Nephron progenitor cell (in vitro differentiated cells): Measurements from ENCODE around the gene AGK.
"Not testable (repeated sequence)": the region's sequence is repeated elsewhere in the genome, so short reads cannot be mapped to it uniquely, and the experiment has no call there.

Experiments
- DNase-seq: peaks from one replicate; pipeline ENCODE4 v3.0.0; 2021
- H3K27ac Mint-ChIP-seq: 2 replicates; pipeline ENCODE4 v1.8.0; 2021; ENCODE audit warnings: mild to moderate bottlenecking, moderate library complexity, mixed read lengths
- H3K27me3 Mint-ChIP-seq: 2 replicates; pipeline ENCODE4 v1.8.0; 2021; ENCODE audit warnings: mild to moderate bottlenecking, low read depth, mixed read lengths; ENCODE audit not compliant: poor library complexity
- H3K36me3 Mint-ChIP-seq: 2 replicates; pipeline ENCODE4 v1.8.0; 2021; ENCODE audit warnings: low read depth, mixed read lengths
- H3K4me1 Mint-ChIP-seq: 2 replicates; pipeline ENCODE4 v1.8.0; 2021; ENCODE audit warnings: mixed read lengths
- H3K4me3 Mint-ChIP-seq: 2 replicates; pipeline ENCODE4 v1.8.0; 2021; ENCODE audit warnings: mild to moderate bottlenecking, moderate library complexity, mixed read lengths
- H3K9me3 Mint-ChIP-seq: 2 replicates; pipeline ENCODE4 v1.8.0; 2021; ENCODE audit warnings: mild to moderate bottlenecking, moderate library complexity, mixed read lengths
- TF ChIP-seq, protein P1 (sequence below): fragments of 200-600 bp; sonication (generic); IDR thresholded peaks from 2 replicates; pipeline ENCODE4 v1.5.0; 2021; ENCODE audit warnings: antibody characterized with exemption

AGK gene

DNA sequence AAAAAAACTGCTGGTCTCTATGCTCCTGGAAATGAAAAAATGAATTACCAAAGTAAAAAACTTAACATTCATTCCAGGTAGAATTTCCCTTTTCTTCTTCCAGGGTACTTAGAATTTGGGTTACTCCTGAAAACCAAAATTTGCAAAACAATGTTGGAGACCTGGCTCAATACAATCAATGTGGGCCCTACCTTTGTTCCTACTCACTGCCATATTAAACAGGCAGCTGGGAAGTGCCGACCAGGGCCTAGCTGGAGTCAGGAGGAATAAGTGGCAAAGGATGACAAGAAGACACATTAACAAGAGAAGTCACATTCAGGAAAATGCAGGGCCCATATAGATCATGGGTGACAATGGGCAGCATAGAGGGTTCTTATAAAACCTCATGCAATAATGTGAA is 6.4 kb upstream of the AGK start:
- no peak for DNase-seq
- TF ChIP-seq, protein P1, sequence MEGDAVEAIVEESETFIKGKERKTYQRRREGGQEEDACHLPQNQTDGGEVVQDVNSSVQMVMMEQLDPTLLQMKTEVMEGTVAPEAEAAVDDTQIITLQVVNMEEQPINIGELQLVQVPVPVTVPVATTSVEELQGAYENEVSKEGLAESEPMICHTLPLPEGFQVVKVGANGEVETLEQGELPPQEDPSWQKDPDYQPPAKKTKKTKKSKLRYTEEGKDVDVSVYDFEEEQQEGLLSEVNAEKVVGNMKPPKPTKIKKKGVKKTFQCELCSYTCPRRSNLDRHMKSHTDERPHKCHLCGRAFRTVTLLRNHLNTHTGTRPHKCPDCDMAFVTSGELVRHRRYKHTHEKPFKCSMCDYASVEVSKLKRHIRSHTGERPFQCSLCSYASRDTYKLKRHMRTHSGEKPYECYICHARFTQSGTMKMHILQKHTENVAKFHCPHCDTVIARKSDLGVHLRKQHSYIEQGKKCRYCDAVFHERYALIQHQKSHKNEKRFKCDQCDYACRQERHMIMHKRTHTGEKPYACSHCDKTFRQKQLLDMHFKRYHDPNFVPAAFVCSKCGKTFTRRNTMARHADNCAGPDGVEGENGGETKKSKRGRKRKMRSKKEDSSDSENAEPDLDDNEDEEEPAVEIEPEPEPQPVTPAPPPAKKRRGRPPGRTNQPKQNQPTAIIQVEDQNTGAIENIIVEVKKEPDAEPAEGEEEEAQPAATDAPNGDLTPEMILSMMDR = no peak
- Mint-ChIP-seq H3K4me1 (no peaks in the 10 kb centered on the region), H3K27me3 (no peaks in the 10 kb centered on the region), H3K36me3 (no peaks in the 10 kb centered on the region), H3K9me3 (no peaks in the 10 kb centered on the region), H3K4me3 (no peak overlapping the region), H3K27ac (no peak overlapping the region)

DNA sequence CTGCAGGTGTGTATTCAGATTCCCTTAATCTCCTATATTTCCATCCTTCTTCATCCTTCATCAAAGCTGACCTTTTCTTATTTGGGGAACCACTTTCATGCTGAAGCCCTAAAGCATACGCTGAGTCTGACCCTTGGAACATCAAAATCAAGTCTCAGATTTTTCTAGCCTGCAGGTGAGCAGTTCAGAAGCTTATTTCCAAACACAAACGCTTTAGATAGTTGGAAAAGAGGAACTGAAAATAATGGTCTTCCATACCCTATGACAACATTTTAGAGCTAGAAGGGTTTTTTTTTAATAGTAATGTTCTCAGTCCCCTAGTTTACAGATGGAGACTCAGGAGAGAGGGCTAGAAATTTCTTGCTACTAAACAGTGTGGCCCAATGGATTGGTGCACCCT is 1.6 kb upstream of the AGK start:
- H3K4me3 Mint-ChIP-seq = peak overlapping the region; percentile 87
- peaks cover 9% of the 10 kb centered on the region for H3K36me3 Mint-ChIP-seq
- peaks cover 30% of the 10 kb centered on the region for H3K4me1 Mint-ChIP-seq
- H3K9me3 Mint-ChIP-seq = no peaks in the 10 kb centered on the region
- no peak for DNase-seq
- peaks cover 3% of the 10 kb centered on the region for H3K27me3 Mint-ChIP-seq
- TF ChIP-seq, protein P1 = no peak
- H3K27ac Mint-ChIP-seq = no peak overlapping the region

DNA sequence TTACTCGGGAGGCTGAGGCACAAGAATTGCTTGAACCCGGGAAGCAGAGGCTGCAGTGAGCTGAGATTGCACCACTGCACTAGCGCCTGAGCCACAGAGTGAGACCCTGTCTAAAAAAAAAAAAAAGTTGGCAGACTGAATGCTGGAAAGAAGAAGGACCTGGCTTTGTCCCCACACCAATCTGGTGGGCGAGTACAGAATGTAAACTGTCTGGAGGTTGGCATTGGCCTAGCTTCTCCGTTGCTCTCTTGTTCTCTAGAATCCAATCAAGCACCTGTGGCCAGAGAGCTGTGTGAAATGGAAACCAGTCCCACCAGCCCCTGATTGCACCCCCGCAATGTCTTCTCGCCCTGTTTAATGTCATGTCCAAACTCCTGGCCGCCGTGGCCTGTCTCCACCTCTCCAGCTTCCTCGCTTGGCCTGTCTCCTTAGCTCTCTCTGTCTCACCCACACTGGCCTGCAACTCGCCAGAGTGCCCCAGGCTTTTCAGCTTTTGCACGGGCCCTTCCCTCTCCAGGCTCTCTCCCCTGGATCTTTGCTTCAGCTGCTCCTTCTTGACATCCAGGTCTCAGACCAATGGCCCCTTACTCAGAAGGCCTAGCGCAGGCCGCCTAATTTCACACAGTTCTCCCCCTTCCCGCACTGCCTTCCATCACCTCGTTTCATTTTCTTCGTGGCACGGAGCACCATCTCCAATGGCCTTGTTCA is 670 bp upstream of the AGK start:
- TF ChIP-seq, protein P1 = no peak

DNA sequence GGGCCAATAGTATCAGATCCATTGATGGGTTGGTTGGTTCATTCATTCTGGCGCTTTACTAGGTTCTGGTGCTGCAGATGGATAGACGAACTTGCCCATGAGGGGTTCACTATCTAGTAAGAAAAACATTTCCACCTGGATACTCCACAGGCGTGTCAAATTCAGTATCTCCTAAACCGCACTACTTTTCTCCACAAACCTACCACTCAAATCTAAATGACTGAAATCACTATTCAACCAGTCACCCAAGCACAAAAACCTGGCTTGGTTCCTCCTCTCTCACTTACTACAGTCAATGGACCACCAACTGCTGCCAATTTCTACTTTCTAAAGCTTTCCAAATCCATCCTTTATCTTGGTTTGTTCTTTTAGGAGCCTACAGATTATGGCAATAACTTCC is 572 bp downstream of the AGK start:
- Mint-ChIP-seq H3K4me3 (peak overlapping the region; percentile 87), H3K9me3 (no peaks in the 10 kb centered on the region), H3K36me3 (peaks cover 28% of the 10 kb centered on the region), H3K27me3 (peaks cover 3% of the 10 kb centered on the region), H3K27ac (no peak overlapping the region), H3K4me1 (peaks cover 30% of the 10 kb centered on the region)
- TF ChIP-seq, protein P1 = no peak
- DNase-seq = no peak

More for the DNA sequence above, 670 bp upstream of the AGK start:
- Mint-ChIP-seq H3K27me3 (peaks cover 3% of the 10 kb centered on the region), H3K4me3 (peak overlapping the region; percentile 87), H3K9me3 (no peaks in the 10 kb centered on the region), H3K36me3 (peaks cover 16% of the 10 kb centered on the region), H3K27ac (peak overlapping the region; percentile 31), H3K4me1 (peaks cover 30% of the 10 kb centered on the region)
- peak; percentile 23 for DNase-seq

DNA sequence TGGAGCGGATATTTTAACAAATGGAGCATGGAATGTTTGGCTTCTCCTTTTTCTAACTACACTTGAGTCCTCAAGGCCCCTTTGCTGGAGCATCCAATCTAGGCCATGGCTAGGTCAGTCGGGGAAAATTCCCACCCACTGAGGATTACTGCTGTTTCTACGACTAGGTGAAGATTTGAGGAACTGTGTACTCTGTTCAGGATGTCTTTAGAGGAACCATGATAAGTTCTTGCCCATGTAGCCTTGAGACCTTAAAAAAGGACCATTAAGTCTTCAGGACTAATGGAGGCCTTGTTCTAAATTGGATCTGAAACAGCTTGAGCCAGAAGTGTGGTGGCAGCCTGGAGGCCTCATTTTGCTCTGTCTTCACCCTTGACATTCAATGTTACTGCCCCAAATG is 6.2 kb downstream of the AGK start:
- Mint-ChIP-seq H3K36me3 (peaks cover 81% of the 10 kb centered on the region), H3K9me3 (peaks cover 22% of the 10 kb centered on the region), H3K4me3 (no peak overlapping the region), H3K27me3 (peaks cover 3% of the 10 kb centered on the region), H3K4me1 (peaks cover 13% of the 10 kb centered on the region), H3K27ac (no peak overlapping the region)
- TF ChIP-seq, protein P1 = no peak
- DNase-seq = no peak

DNA sequence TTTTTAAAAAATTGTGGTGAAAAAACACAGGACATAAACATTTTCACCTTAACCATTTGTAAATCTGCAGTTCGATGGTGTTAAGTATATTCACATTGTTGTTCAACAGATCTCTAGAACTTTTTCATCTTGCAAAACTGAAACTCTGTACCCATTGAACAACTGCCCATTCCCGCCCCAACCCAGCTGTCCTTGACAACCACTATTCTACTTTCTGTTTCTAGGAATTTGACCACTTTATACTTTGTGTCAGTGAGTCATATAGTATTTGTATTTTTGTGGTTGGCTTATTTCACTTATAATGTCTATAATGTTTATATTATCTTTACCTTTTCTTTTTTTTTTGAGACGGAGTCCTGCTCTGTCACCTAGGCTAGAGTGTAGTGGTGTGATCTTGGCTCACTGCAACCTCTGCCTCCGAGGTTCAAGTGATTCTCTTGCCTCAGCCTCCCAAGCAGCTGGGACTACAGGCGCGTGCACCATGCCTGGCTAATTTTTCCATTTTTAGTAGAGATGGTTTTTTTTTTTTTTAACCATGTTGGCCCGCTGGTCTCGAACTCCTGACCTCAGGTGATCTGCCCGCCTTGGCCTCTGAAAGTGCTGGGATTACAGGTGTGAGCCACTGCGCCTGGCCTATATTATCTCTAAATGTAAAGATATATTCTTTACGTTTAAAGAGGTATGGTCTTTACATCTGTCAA is 6.8 kb downstream of the AGK start:
- H3K4me1 Mint-ChIP-seq, H3K27ac Mint-ChIP-seq, H3K4me3 Mint-ChIP-seq: not testable (repeated sequence)

More for the DNA sequence above, 6.8 kb downstream of the AGK start:
- DNase-seq, H3K27me3 Mint-ChIP-seq: not testable (repeated sequence)
- Mint-ChIP-seq H3K9me3 (peaks cover 22% of the 10 kb centered on the region), H3K36me3 (peaks cover 78% of the 10 kb centered on the region)
